ENCODE results near the gene CRACR2A. TPM values are rescaled to one million over a fixed set of nuclear protein-coding genes. Genes with fewer than 3 reads are reported as not detected.

CRACR2A gene
- total RNA-seq, 1 donor, result 14.0 TPM

DNA sequence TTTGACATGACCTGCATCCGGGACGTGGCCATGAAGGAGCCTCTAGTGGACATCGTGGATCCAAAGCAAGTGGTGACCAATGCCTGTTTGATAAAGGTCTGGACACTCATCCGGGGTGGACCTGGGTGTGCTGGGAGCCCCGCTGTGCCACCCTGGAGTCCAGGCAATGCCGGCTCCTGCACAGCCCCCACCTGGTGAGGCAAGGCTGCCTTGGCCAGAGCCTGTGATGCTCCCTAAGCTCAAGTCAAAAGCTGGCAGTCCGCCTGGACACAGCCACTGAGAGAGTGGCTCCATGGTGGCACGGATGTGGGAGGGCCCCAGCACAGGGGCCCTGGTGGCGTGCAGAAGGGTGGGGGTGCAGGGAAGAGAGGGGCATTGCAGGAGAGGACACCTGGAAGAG, 176.0 kb downstream of the CRACR2A start:
- DNase-seq (ENCODE audit: low read depth in 2 of 3, low spot score in 2 of 3), result no peak

DNA sequence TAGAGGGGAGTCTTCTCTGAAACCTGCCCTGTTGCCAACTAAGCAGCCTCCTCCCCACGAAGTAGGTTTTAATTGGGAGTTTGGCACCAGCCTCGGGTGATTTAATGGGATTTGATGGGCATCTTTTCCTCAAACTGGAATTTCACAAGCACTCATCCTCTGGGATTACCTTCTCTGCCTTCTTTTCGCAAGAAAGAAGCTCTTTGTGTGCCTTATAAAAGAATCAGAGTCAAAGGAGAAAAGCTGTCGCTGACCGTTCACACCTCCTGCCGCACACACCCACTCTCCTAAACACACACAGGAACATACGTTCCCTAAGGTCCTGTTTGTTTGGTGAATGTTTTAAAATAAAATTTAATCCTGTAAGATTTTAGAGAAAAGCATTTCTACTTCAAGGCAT, 177.9 kb downstream of the CRACR2A start:
- DNase-seq (ENCODE audit: low read depth in 2 of 3, low spot score in 2 of 3), result no peak

DNA sequence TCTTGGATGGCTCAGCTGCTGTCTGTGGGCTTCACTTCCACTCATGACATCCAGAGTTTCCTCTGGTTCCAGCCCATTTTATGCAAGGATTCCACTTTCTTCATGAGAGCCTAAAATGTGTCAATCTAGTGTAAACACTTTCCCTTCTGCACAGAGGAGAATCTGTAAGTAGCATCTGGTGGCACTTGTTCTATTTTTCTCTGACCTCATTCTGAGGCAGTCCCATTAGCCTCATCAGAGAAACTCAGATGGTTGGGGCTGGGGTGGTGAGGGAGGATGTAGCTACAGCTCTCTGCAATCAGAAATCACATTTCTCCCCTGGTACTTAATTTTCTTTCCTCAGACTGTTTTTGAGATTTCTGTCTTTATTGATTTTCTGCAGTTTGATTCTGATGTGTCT, 180.3 kb downstream of the CRACR2A start:
- DNase-seq (ENCODE audit: low read depth in 2 of 3, low spot score in 2 of 3), result no peak

DNA sequence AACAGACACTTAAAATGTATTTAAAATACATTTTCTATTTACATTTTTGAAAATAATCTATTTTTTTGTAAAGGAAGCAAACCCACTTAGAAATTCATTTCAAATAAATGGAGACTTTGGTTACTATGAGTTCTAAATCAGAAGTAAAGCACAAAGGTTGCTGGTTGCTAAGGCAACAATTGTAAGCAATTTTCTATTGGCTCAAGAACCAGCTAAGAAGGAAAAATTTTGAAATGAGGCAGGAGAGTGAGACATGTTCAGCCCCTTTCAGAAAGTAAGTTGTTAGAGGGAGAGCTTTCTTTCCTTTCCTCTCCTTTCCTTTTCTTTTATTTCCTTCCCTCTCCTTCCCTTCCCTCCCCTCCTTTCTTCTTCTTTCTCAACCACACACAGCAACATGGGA, 181.2 kb downstream of the CRACR2A start:
- DNase-seq (ENCODE audit: low read depth in 2 of 3, low spot score in 2 of 3), result no peak

DNA sequence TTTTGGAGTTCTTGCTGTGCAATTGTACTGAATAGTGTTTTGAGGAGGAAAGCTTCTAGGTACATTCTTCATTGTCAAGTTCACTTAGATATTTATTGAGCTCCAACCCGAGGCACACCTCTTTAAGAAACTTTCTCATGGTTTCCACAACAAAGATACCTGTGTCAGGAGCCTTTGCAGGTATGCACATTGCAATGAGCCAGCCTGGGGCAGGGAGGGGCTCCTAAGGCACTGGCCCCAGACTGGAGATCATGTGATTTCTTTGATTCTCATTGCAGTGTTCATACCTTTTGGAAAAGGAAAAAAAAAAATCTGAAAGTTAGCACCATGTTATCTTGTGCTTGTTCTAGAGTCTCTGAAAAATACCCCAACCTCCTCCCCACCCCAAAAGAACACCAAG, 181.6 kb downstream of the CRACR2A start:
- DNase-seq (ENCODE audit: low read depth in 2 of 3, low spot score in 2 of 3), result no peak

DNA sequence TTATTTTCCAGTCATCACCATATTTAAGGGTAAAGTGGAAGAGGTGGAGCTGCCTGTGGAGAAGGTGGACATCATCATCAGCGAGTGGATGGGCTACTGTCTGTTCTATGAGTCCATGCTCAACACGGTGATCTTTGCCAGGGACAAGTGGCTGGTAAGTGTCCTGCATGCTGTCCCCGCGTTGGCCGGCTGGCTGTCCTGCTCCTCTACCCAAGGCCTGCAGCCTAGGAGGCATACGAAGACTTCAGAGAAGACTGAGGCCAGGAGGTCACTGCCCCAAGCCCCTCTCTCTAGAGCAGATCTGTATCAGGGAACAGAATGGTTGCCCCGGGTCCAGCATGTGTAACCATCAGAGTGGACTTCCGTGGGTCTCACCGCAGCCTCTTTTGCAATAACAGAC, 184.2 kb downstream of the CRACR2A start:
- DNase-seq (ENCODE audit: low read depth in 2 of 3, low spot score in 2 of 3), result no peak

DNA sequence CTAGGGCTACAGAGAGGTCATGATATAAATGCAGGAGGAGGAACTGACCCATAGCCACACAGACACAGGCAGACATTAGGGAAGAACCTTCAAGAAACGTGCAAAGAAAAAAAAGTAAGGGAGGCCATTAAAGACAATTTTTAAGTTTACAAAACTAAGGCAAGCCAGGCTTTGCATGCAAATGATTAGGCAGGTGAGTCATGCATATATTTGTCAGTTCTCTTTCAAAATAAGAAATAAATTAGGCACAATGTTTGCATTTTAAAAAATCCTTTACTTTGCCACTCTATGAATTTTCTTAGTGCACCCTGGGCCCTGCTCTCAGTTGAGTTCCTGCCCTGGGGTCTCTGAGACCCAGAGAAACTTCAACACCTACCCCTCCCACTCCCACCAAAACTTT, 186.9 kb downstream of the CRACR2A start:
- DNase-seq (ENCODE audit: low read depth in 2 of 3, low spot score in 2 of 3), result no peak

Small RNA genes within 50 kb of the gene (small RNA-seq; reads per million reads assigned to genes)
- not detected for gene RNU6-174P

Other genes with a start within 250 kb of the CRACR2A start
- 8.1 TPM for gene PARP11, start 120.3 kb upstream of the CRACR2A start, total RNA-seq